H9 (cell line): ENCODE measurements around the gene TREML2. TPM values are rescaled to one million over a fixed set of nuclear protein-coding genes. Genes with fewer than 3 reads are reported as not detected.
A peak's percentile ranks its signal among the peaks of the same experiment; 100 is the strongest.

Experiments
- DNase-seq: peaks from one replicate; pipeline ENCODE4 v3.0.0-alpha.2; 2017
- H2AFZ ChIP-seq: one replicate; pipeline ENCODE4 v1.6.1; 2013; ENCODE audit warnings: mild to moderate bottlenecking, low read length, control low read depth, moderate library complexity
- H2AK5ac ChIP-seq: 2 replicates; pipeline ENCODE4 v1.6.1; 2013; ENCODE audit warnings: low read length, control low read depth, mixed read lengths; ENCODE audit not compliant: insufficient read length
- H2BK120ac ChIP-seq: one replicate; pipeline ENCODE4 v1.6.1; 2013; ENCODE audit warnings: low read depth, mild to moderate bottlenecking, low read length, control low read depth, inconsistent platforms; ENCODE audit not compliant: poor library complexity, severe bottlenecking
- H2BK12ac ChIP-seq: 2 replicates; pipeline ENCODE4 v1.6.1; 2013; ENCODE audit warnings: low read length, control low read depth, mixed read lengths, low read depth; ENCODE audit not compliant: insufficient read length
- H2BK15ac ChIP-seq: 2 replicates; pipeline ENCODE4 v1.6.1; 2013; ENCODE audit warnings: low read depth, low read length, control low read depth
- H2BK20ac ChIP-seq: one replicate; pipeline ENCODE4 v1.6.1; 2013; ENCODE audit warnings: low read depth, mild to moderate bottlenecking, low read length, control low read depth, inconsistent platforms; ENCODE audit not compliant: poor library complexity, severe bottlenecking
- H2BK5ac ChIP-seq: 2 replicates; pipeline ENCODE4 v1.6.1; 2013; ENCODE audit warnings: low read length, control low read depth, mixed read lengths; ENCODE audit not compliant: insufficient read length
- H3K14ac ChIP-seq: 2 replicates; pipeline ENCODE4 v1.6.1; 2013; ENCODE audit warnings: low read length, control low read depth; ENCODE audit not compliant: insufficient read depth
- H3K18ac ChIP-seq: 2 replicates; pipeline ENCODE4 v1.6.1; 2013; ENCODE audit warnings: low read depth, mild to moderate bottlenecking, mixed read lengths, low read length, control low read depth; ENCODE audit not compliant: insufficient read length
- H3K23ac ChIP-seq: 2 replicates; pipeline ENCODE4 v1.6.1; 2013; ENCODE audit warnings: low read length, control low read depth, mixed read lengths, low read depth; ENCODE audit not compliant: insufficient read length
- H3K23me2 ChIP-seq: 2 replicates; pipeline ENCODE4 v1.6.1; 2013; ENCODE audit warnings: low read depth, mild to moderate bottlenecking, mixed read lengths, low read length, control low read depth; ENCODE audit not compliant: insufficient read length, poor library complexity, severe bottlenecking
- H3K27ac ChIP-seq: 2 replicates; pipeline ENCODE4 v1.5.1; 2013; ENCODE audit warnings: low read length, control low read depth, mixed read lengths, low read depth; ENCODE audit not compliant: insufficient read length
- H3K27me3 ChIP-seq: 2 replicates; pipeline ENCODE4 v1.6.1; 2013; ENCODE audit warnings: low read length, control low read depth, inconsistent platforms; ENCODE audit not compliant: insufficient read depth
- H3K4ac ChIP-seq: 2 replicates; pipeline ENCODE4 v1.6.1; 2013; ENCODE audit warnings: low read depth, mild to moderate bottlenecking, control low read depth, inconsistent platforms, low read length, moderate library complexity
- H3K4me1 ChIP-seq: 2 replicates; pipeline ENCODE4 v1.6.1; 2013; ENCODE audit warnings: low read length, control low read depth, inconsistent platforms; ENCODE audit not compliant: insufficient read depth
- H3K4me2 ChIP-seq: 2 replicates; pipeline ENCODE4 v1.6.1; 2013; ENCODE audit warnings: low read length, control low read depth, mixed read lengths; ENCODE audit not compliant: insufficient read length, insufficient read depth
- H3K56ac ChIP-seq: 2 replicates; pipeline ENCODE4 v1.6.1; 2013; ENCODE audit warnings: low read depth, mild to moderate bottlenecking, mixed read lengths, low read length, control low read depth; ENCODE audit not compliant: insufficient read length
- H3K79me1 ChIP-seq: 2 replicates; pipeline ENCODE4 v1.6.1; 2013; ENCODE audit warnings: low read depth, mild to moderate bottlenecking, moderate library complexity, low read length, control low read depth, inconsistent platforms; ENCODE audit not compliant: insufficient read depth, poor library complexity, severe bottlenecking
- H3K79me2 ChIP-seq: 2 replicates; pipeline ENCODE4 v1.6.1; 2013; ENCODE audit warnings: low read length, control low read depth, inconsistent platforms; ENCODE audit not compliant: insufficient read depth
- H3K9ac ChIP-seq: 2 replicates; pipeline ENCODE4 v1.6.1; 2013; ENCODE audit warnings: low read length, control low read depth, mixed read lengths; ENCODE audit not compliant: insufficient read length; ENCODE audit errors: extremely low read depth
- H3K9me3 ChIP-seq: one replicate; pipeline ENCODE4 v1.6.1; 2013; ENCODE audit warnings: low read depth, low read length, inconsistent platforms; ENCODE audit not compliant: control insufficient read depth
- H3T11ph ChIP-seq: one replicate; pipeline ENCODE4 v1.6.1; 2013; ENCODE audit warnings: mild to moderate bottlenecking, low read length, control low read depth, inconsistent platforms
- H4K20me1 ChIP-seq: one replicate; pipeline ENCODE4 v1.6.1; 2013; ENCODE audit not compliant: control insufficient read depth, insufficient read length, insufficient read depth
- H4K5ac ChIP-seq: 2 replicates; pipeline ENCODE4 v1.6.1; 2013; ENCODE audit warnings: low read depth, mild to moderate bottlenecking, mixed read lengths, low read length, control low read depth; ENCODE audit not compliant: insufficient read length
- H4K8ac ChIP-seq: replicated peaks from 2 replicates; pipeline ENCODE4 v1.6.1; 2013; ENCODE audit warnings: low read length, control low read depth, mixed read lengths, low read depth; ENCODE audit not compliant: insufficient read length
- H4K91ac ChIP-seq: 2 replicates; pipeline ENCODE4 v1.6.1; 2013; ENCODE audit warnings: low read depth, mild to moderate bottlenecking, moderate library complexity, mixed read lengths, low read length, control low read depth; ENCODE audit not compliant: insufficient read length
- H3K27ac Mint-ChIP-seq, 3 experiments: 2 replicates in 2 of 3; 3 replicates in 1 of 3; pipeline ENCODE4 v1.8.0; 2020 to 2021; ENCODE audit warnings: mixed read lengths in 3 of 3, mild to moderate bottlenecking in 1 of 3, moderate library complexity in 1 of 3
- H3K27me3 Mint-ChIP-seq: 2 replicates; pipeline ENCODE4 v1.8.0; 2021; ENCODE audit warnings: low read depth, mild to moderate bottlenecking, moderate library complexity, mixed read lengths
- H3K36me3 Mint-ChIP-seq, 3 experiments: 2 replicates in 2 of 3; 3 replicates in 1 of 3; pipeline ENCODE4 v1.8.0; 2020 to 2021; ENCODE audit warnings: low read depth in 3 of 3, mixed read lengths in 3 of 3; ENCODE audit not compliant: insufficient read depth in 1 of 3
- H3K4me1 Mint-ChIP-seq, 2 experiments: 2 replicates each; pipeline ENCODE4 v1.8.0; 2020; ENCODE audit warnings: mixed read lengths in 2 of 2
- H3K4me3 Mint-ChIP-seq, 2 experiments: 2 replicates in 1 of 2; 3 replicates in 1 of 2; pipeline ENCODE4 v1.8.0; 2020 to 2021; ENCODE audit warnings: mild to moderate bottlenecking in 2 of 2, mixed read lengths in 2 of 2, moderate library complexity in 1 of 2
- H3K9me3 Mint-ChIP-seq, 2 experiments: 2 replicates in 1 of 2; 3 replicates in 1 of 2; pipeline ENCODE4 v1.8.0; 2020; ENCODE audit warnings: mild to moderate bottlenecking in 2 of 2, mixed read lengths in 2 of 2, moderate library complexity in 1 of 2
- WGBS: extraction: QIAGEN DNeasy Blood & Tissue Kit; methylation state at CpG from one replicate; pipeline ENCODE4 v1.1.7; 2013; ENCODE audit warnings: missing lambda C conversion rate, low lambda C conversion rate, mixed read lengths; ENCODE audit not compliant: insufficient read length; ENCODE audit errors: extremely low coverage; 5-methylcytosine and 5-hydroxymethylcytosine counted together
- total RNA-seq: library from RNA; stranded (reverse); gene quantifications from 2 replicates; pipeline ENCODE4 v1.2.1, GENCODE V29; 2021
- TF ChIP-seq, protein P1 (sequence below): fragments of 200-600 bp; sonication (generic); conservative IDR thresholded peaks from 3 replicates; pipeline ENCODE4 v1.8.0; 2021; ENCODE audit warnings: antibody characterized with exemption, mild to moderate bottlenecking

Gene TREML2
- total RNA-seq, 1 experiment from 2014 or later: 0.07 TPM

DNA sequence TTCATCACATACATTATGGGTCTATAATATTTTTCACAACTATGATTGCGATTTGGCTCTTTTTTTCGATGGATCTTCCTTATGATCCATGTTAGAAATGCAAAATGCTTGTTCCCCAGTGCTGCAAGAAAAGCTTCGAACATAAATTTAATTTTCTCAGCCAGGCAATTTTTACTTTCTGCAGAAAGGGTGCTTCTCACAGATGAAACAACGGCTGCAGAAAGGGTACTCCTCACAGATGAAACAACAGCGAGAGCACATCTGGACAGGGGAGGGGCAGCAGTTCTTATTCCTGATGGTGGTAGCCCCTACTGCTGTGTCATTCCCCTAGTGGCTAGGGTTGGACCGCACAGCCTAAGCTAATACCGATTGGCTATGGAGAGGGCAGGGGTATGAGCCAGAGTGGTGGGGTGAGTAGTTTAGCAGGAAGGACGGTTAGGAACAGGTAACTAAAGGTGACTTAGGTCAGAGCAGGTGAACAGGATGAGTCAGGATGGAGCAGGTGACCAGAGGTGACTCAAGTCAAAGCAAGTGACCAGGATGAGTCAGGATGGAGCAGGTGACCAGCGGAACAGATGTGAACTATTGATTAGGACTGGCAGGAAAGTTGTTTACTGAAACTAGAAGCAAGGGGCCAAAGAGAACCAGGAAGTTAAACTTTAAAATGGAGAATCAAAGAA is 13.8 kb upstream of the TREML2 start:
- no peak overlapping the region for H3T11ph ChIP-seq
- Mint-ChIP-seq H3K4me3 (no peak overlapping the region), H3K4me1 (0 out of 4 replicates have a peak, but pooled peaks cover 0 to 2% of the 10 kb centered on the region in 2 experiments), H3K36me3 (no peaks in the 10 kb centered on the region; a peak in 3 of 7 replicates), H3K9me3 (peaks cover 10 to 15% of the 10 kb centered on the region in 2 experiments), H3K27ac (no peak overlapping the region), H3K27me3 (peaks cover 13% of the 10 kb centered on the region)
- H3K23ac ChIP-seq: no peak overlapping the region
- no peak overlapping the region for H4K91ac ChIP-seq
- H2BK15ac ChIP-seq: no peak overlapping the region
- H3K79me1 ChIP-seq: no peaks in the 10 kb centered on the region
- no peak overlapping the region for H4K5ac ChIP-seq
- no peak overlapping the region for H2AK5ac ChIP-seq
- H3K27me3 ChIP-seq: no peaks in the 10 kb centered on the region
- H3K14ac ChIP-seq: no peak overlapping the region
- DNase-seq: peak; percentile 63
- H3K18ac ChIP-seq: no peak overlapping the region
- H2BK20ac ChIP-seq: no peak overlapping the region
- no peak overlapping the region for H4K8ac ChIP-seq
- no peaks in the 10 kb centered on the region for H3K79me2 ChIP-seq
- no peaks in the 10 kb centered on the region for H3K9me3 ChIP-seq
- no peak overlapping the region for H3K27ac ChIP-seq
- H3K4me1 ChIP-seq: no peaks in the 10 kb centered on the region
- no peaks in the 10 kb centered on the region for H4K20me1 ChIP-seq
- H2BK5ac ChIP-seq: no peak overlapping the region
- no peak overlapping the region for H2AFZ ChIP-seq
- H2BK120ac ChIP-seq: no peak overlapping the region
- TF ChIP-seq, protein P1, sequence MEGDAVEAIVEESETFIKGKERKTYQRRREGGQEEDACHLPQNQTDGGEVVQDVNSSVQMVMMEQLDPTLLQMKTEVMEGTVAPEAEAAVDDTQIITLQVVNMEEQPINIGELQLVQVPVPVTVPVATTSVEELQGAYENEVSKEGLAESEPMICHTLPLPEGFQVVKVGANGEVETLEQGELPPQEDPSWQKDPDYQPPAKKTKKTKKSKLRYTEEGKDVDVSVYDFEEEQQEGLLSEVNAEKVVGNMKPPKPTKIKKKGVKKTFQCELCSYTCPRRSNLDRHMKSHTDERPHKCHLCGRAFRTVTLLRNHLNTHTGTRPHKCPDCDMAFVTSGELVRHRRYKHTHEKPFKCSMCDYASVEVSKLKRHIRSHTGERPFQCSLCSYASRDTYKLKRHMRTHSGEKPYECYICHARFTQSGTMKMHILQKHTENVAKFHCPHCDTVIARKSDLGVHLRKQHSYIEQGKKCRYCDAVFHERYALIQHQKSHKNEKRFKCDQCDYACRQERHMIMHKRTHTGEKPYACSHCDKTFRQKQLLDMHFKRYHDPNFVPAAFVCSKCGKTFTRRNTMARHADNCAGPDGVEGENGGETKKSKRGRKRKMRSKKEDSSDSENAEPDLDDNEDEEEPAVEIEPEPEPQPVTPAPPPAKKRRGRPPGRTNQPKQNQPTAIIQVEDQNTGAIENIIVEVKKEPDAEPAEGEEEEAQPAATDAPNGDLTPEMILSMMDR: no peak
- no peak overlapping the region for H3K9ac ChIP-seq
- no peaks in the 10 kb centered on the region for H3K23me2 ChIP-seq
- no peak overlapping the region for H2BK12ac ChIP-seq
- no CpG with 5 or more reads among the region's 9 CpGs for WGBS
- H3K4ac ChIP-seq: no peak overlapping the region
- H3K56ac ChIP-seq: no peak overlapping the region
- H3K4me2 ChIP-seq: no peak overlapping the region
